ENCODE measurements around the gene RALGAPA2.

GRCh38 chr20:20524756-20525155 is 187.7 kb downstream of the RALGAPA2 start:
- TF ChIP-seq CTCF (IDR thresholded peaks at IDR 0.05 in 2 of 3, conservative IDR thresholded peaks at IDR 0.05 in 1 of 3; ENCODE audit: borderline replicate concordance in 1 of 3, insufficient read depth in 1 of 3, low read depth in 2 of 3, low read length in 2 of 3) (no peak), SIN3A (IDR thresholded peaks at IDR 0.05; ENCODE audit: low read depth) (no peak), YY1 (IDR thresholded peaks at IDR 0.05; ENCODE audit: extremely low read depth, insufficient replicate concordance, low read depth, low read length) (no peak), SP1 (IDR thresholded peaks at IDR 0.05; ENCODE audit: low read depth) (no peak)

All from HCT116 (cell line).